ENCODE data around the gene MEIS3.

Gene MEIS3

GRCh38 chr19:47357788-47358680 is 61.3 kb downstream of the MEIS3 start:
- Histone ChIP-seq H3K4me1 (ENCODE audit: control insufficient read depth, insufficient read depth, low read length, unreplicated experiment) (no peaks in the 10 kb centered on the region), H3K27ac (ENCODE audit: low read depth, low read length) (no peak overlapping the region), H2AFZ (ENCODE audit: low read length, unreplicated experiment) (no peak overlapping the region), H3K79me2 (ENCODE audit: control insufficient read depth, insufficient read depth, low read length, unreplicated experiment) (no peaks in the 10 kb centered on the region), H3K4me3 (ENCODE audit: low read depth, low read length) (no peak overlapping the region), H3K36me3 (ENCODE audit: insufficient read depth, low read length) (peaks cover 11% of the 10 kb centered on the region; the same call in 1 of the 2 replicates), H3K27me3 (ENCODE audit: insufficient read depth, low read length) (no peaks in the 10 kb centered on the region)

GRCh38 chr19:47356900-47357299 is 62.4 kb downstream of the MEIS3 start:
- Histone ChIP-seq H3K27me3 (ENCODE audit: insufficient read depth, low read length) (no peaks in the 10 kb centered on the region), H3K4me1 (ENCODE audit: control insufficient read depth, insufficient read depth, low read length, unreplicated experiment) (no peaks in the 10 kb centered on the region), H2AFZ (ENCODE audit: low read length, unreplicated experiment) (no peak overlapping the region), H3K79me2 (ENCODE audit: control insufficient read depth, insufficient read depth, low read length, unreplicated experiment) (peaks cover 3% of the 10 kb centered on the region), H3K36me3 (ENCODE audit: insufficient read depth, low read length) (peaks cover 14% of the 10 kb centered on the region), H3K27ac (ENCODE audit: low read depth, low read length) (no peak overlapping the region), H3K4me3 (ENCODE audit: low read depth, low read length) (no peak overlapping the region)

GRCh38 chr19:47353307-47353712 is 66.0 kb downstream of the MEIS3 start:
- Histone ChIP-seq H3K4me1 (ENCODE audit: control insufficient read depth, insufficient read depth, low read length, unreplicated experiment) (peaks cover 3% of the 10 kb centered on the region), H3K4me3 (ENCODE audit: low read depth, low read length) (no peak overlapping the region), H3K36me3 (ENCODE audit: insufficient read depth, low read length) (peaks cover 14% of the 10 kb centered on the region), H3K79me2 (ENCODE audit: control insufficient read depth, insufficient read depth, low read length, unreplicated experiment) (peaks cover 25% of the 10 kb centered on the region), H3K27ac (ENCODE audit: low read depth, low read length) (no peak overlapping the region), H3K27me3 (ENCODE audit: insufficient read depth, low read length) (no peaks in the 10 kb centered on the region), H2AFZ (ENCODE audit: low read length, unreplicated experiment) (no peak overlapping the region)
